Activated T-cell treated with anti-CD3 and anti-CD28 coated beads, Interleukin-2, amount 50 U/mL, for 24 hours (primary cell): ENCODE measurements around the gene ZNF407.

Experiments used
- DNase-seq: peaks from one replicate; pipeline ENCODE4 v3.0.0-alpha.2; 2020
- H3K27ac Mint-ChIP-seq: 2 replicates; pipeline ENCODE4 v1.8.0; 2020; ENCODE audit warnings: mild to moderate bottlenecking, mixed read lengths
- H3K27me3 Mint-ChIP-seq: 2 replicates; pipeline ENCODE4 v1.8.0; 2020; ENCODE audit warnings: mixed read lengths
- H3K36me3 Mint-ChIP-seq: 2 replicates; pipeline ENCODE4 v1.8.0; 2020; ENCODE audit warnings: low read depth, mixed read lengths
- H3K4me1 Mint-ChIP-seq: 2 replicates; pipeline ENCODE4 v1.8.0; 2020; ENCODE audit warnings: low read depth, mixed read lengths
- H3K4me3 Mint-ChIP-seq: 2 replicates; pipeline ENCODE4 v1.8.0; 2020; ENCODE audit warnings: mild to moderate bottlenecking, moderate library complexity, mixed read lengths
- H3K9me3 Mint-ChIP-seq: 2 replicates; pipeline ENCODE4 v1.8.0; 2020; ENCODE audit warnings: mixed read lengths

ZNF407 gene

DNA sequence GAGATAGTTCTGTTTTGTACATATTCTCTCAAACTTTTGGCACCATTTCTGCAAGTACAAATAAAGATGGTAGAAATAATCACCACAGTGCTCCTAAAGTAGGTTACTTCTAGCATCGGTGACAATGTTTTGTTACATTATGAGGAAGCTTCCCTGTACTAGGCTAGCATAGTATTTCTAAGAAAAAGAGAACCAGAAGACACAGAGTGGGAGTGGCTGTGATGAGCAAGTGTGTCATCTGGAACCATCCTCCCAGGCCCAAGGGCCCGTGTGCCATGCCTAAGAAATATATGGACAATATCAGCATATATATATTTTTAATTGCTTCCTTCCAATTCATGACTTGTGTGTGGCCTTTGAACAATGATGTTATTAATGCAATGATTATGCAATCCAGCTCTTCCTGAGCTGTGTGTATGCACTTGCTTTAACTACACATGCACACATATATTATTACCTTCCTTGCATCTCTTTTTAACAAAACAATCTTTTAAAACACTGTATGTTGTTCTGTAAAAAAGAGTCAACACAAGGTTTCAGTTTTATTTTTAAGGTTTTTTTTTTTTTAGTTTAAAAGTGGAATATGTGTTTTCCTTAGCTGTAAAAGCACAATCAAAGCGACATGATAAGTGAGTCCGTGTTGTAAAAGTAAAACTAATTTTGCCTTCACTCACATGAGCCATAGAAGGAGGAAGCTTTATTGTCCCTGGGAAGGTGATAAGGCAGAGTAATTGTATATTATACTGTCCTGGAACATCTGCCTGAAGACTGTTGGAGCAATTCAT, 303.9 kb downstream of the ZNF407 start:
- peaks cover 31% of the 10 kb centered on the region for H3K36me3 Mint-ChIP-seq
- peaks cover 2% of the 10 kb centered on the region for H3K4me1 Mint-ChIP-seq
- no peak overlapping the region for H3K27ac Mint-ChIP-seq
- H3K4me3 Mint-ChIP-seq, result no peak overlapping the region
- H3K27me3 Mint-ChIP-seq, result no peaks in the 10 kb centered on the region
- no peak for DNase-seq
- no peaks in the 10 kb centered on the region for H3K9me3 Mint-ChIP-seq

DNA sequence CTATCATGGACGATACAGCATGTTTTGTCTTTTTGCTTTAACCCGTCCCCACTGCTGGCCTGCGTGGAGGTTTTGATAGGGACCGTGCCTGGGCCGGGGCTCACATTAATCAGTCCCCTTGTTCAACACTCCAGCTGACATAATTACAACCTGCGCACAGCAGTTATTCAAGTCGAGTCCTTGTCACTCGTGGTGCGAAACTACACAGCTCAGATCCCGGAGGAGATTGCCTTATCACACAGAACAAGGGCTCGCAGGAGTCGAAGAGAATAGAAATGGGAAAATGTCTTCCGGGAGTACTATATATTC, 304.4 kb downstream of the ZNF407 start:
- H3K36me3 Mint-ChIP-seq, result peaks cover 31% of the 10 kb centered on the region
- no peak for DNase-seq
- H3K4me3 Mint-ChIP-seq, result no peak overlapping the region
- no peaks in the 10 kb centered on the region for H3K27me3 Mint-ChIP-seq
- H3K4me1 Mint-ChIP-seq, result peaks cover 2% of the 10 kb centered on the region
- H3K9me3 Mint-ChIP-seq, result no peaks in the 10 kb centered on the region
- no peak overlapping the region for H3K27ac Mint-ChIP-seq

DNA sequence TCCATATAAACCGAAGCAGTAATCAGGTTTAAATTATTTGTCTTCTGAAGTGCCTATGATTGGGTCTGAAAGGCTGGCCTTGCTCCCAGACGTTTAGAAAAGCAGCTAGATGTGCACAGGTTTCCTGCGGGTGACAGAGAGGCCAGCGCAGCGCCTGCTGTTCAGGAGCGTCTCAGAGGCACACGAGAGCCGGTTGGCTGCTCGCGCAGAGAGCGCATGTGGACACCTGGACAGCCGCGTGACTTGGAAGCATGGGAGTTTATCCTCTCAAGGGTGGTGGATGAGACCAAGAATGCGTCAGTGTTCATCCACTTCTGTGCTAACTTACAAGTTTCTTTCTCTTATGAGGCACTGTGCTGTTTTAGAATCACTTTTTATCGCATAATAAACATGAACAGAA, 307.6 kb downstream of the ZNF407 start:
- Mint-ChIP-seq H3K4me1 (peaks cover 2% of the 10 kb centered on the region), H3K9me3 (no peaks in the 10 kb centered on the region), H3K27ac (no peak overlapping the region), H3K4me3 (no peak overlapping the region), H3K36me3 (peaks cover 28% of the 10 kb centered on the region), H3K27me3 (no peaks in the 10 kb centered on the region)
- DNase-seq, result no peak

DNA sequence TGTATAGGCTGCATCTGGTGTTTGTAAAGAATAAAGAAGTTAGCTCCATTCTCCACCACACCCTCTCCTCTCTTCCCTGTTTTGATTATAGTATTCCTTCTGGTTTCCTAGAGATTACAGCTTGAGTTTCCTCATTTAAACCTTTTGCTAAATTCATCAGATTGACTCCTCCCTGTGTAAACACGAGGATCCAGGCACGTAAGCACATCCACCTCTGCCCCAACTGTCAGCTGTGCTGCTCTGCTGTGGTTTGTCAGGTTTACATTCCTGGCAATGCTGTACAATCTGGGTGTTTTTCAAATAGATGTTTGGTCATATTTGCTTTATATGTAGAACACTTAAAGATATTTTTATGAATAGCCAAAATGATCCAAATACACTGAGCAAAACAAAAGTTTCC, 308.5 kb downstream of the ZNF407 start:
- no peak overlapping the region for H3K27ac Mint-ChIP-seq
- no peaks in the 10 kb centered on the region for H3K9me3 Mint-ChIP-seq
- no peaks in the 10 kb centered on the region for H3K4me1 Mint-ChIP-seq
- no peaks in the 10 kb centered on the region for H3K27me3 Mint-ChIP-seq
- H3K36me3 Mint-ChIP-seq, result peaks cover 20% of the 10 kb centered on the region
- H3K4me3 Mint-ChIP-seq, result no peak overlapping the region
- DNase-seq, result no peak

DNA sequence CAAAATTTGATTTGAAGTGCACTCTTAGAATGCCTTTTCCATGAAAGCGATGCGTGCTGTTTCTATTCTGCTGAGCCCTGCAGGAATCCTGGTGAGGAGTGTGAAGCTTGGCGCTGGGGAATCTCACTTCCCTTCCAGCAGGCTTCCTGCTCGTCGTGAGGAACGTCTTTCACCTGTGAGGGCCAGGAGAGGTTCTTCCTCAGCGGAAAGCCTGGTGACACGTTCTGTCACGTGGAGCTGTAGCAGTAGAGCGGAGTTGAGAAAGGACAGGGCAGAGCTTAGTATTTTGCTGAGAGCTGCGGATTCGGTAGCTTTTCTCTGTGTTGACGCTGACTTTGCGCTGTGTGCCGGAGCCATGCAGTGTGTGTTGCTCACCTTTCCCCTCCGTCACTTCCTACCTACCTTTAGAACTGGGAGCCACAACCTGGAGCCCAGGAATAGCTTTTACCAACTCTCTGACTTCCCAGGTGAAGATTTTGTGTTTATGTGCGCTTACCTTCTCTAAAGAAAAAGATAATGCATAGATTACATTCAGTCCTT, 316.5 kb downstream of the ZNF407 start:
- Mint-ChIP-seq H3K4me1 (no peaks in the 10 kb centered on the region), H3K27ac (no peak overlapping the region), H3K4me3 (no peak overlapping the region), H3K36me3 (peaks cover 2% of the 10 kb centered on the region), H3K27me3 (no peaks in the 10 kb centered on the region), H3K9me3 (no peaks in the 10 kb centered on the region)
- no peak for DNase-seq

DNA sequence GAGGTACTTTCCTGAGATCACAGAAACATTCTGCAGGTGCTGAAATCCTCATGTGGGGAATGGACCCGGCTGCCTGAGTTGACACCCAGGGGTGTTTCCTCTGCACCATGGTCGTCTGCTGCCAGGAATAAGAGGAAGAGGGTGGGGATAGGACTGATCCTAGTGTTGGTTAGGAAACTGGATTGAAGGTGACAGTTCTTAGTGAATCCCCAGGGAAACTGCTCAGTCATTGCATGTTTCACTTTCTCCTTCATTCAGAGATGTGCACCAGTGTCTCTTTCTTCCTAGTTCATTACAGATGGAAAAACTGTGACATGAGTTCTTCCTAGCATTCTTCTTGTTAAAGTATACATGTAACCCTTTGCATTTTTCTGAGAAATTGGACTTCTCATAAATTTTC, 317.0 kb downstream of the ZNF407 start:
- Mint-ChIP-seq H3K4me3 (no peak overlapping the region), H3K4me1 (no peaks in the 10 kb centered on the region), H3K27me3 (no peaks in the 10 kb centered on the region), H3K36me3 (peaks cover 5% of the 10 kb centered on the region), H3K9me3 (no peaks in the 10 kb centered on the region), H3K27ac (no peak overlapping the region)
- no peak for DNase-seq

DNA sequence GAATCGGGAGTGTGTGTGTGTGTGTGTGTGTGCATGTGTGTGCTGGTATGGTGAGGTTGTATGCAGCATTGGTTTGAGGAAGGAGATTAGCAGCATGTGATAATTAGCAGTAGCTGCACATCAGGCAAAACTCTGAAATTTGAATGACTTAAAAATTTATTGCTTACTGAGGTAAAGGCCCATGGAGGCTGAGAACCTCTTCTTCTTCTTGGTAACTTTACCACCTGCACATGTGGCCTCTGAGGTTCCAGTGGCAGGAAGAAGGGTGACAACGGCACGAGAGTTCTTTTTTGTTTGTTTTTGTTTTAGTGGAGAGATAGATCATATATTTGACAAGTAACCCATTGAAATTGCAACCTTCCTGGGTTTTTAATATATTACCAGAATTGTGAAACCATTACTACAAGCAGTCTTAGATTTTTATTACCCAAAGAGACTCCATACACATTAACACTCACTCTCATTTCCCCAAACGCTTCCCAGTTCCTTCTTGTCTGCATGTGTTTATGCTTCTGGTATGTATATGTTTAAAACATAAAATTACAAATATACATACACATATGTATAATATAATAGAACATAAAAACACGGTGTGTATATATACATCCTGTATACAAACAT, 319.2 kb downstream of the ZNF407 start:
- no peak for DNase-seq
- Mint-ChIP-seq H3K27me3 (no peaks in the 10 kb centered on the region), H3K4me1 (no peaks in the 10 kb centered on the region), H3K9me3 (no peaks in the 10 kb centered on the region), H3K27ac (no peak overlapping the region), H3K36me3 (peaks cover 19% of the 10 kb centered on the region), H3K4me3 (no peak overlapping the region)

DNA sequence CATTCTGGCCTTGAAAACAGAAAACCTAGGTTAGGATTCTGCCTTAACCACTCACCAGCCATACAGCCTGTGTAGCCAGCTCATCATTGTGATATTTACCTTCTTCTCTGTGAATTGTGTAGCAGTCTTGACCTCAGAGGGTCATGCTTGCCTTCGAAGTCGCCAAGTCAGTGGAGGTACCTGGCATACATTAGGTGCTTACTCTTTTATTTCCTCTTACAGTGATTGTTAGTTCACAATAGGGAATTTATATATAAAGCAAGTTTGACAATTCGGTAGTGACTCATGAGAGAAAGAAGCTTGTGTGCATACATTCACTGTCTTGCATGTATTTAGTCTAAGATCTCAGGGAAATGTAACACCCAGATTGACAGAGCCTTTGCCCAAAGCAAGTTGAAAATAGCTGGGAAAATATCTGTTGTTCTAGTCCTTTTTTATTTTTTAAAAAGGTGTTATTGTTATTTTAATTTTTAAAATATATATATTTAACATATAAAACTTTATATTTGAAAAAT, 320.7 kb downstream of the ZNF407 start:
- H3K4me1 Mint-ChIP-seq, result no peaks in the 10 kb centered on the region
- no peak overlapping the region for H3K27ac Mint-ChIP-seq
- no peaks in the 10 kb centered on the region for H3K9me3 Mint-ChIP-seq
- H3K27me3 Mint-ChIP-seq, result no peaks in the 10 kb centered on the region
- peaks cover 25% of the 10 kb centered on the region for H3K36me3 Mint-ChIP-seq
- DNase-seq, result no peak
- no peak overlapping the region for H3K4me3 Mint-ChIP-seq

DNA sequence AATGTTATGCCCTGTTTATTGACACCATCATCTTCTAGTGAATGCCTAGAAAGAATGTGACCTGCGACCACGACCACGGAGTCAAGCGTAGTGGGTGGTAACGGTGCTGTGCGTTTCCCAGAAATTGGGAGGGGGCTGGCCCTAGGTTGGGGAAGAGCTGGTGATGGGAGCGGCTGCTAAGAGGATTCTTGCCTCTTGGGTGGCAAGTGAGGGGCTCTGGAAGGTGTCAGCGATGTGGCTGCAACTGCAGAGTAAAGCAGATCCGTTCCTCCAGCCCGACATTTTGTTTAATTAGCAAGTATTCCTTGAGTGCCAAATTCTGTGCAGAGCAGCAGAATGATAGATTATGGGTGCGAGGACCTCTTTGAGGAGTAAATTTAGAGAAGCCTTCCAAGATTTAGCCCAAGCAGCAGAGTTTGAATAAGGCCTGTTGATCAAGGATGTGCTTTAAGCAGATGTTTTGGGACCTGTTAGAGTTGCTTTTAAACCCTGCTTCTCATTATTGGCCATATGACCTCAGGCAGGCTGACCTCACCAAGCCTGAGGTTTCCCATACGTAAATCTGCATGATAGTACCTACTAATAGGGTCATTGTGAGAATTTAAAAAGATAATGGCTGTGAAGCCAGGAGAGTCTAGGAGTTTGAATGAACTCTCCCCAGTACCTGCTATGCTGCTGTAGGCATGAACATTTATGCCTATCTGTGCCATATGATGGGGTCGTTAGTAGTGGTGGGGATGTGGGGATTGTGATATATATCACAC, 323.6 kb downstream of the ZNF407 start:
- Mint-ChIP-seq H3K27ac (no peak overlapping the region), H3K4me3 (no peak overlapping the region), H3K4me1 (no peaks in the 10 kb centered on the region), H3K36me3 (peaks cover 30% of the 10 kb centered on the region), H3K27me3 (no peaks in the 10 kb centered on the region), H3K9me3 (no peaks in the 10 kb centered on the region)
- no peak for DNase-seq

DNA sequence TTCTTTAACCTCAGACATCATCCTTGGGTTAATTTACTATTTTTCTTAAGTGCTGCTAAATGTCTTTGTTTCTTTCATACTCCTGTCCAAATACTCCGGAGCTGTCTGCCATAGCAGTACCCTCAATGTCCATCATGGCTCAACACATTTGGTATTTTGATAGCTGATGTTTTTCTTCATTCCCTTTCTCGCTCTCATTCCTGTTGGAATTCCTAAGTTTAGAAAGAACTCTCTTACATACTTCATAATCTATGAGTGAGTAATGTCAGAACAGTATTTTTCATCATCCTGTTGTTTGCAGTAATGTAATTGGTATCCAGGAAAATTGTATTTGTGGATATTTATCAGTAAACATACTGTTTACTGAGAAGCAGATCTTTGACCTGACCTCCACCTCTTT, 328.4 kb downstream of the ZNF407 start:
- H3K9me3 Mint-ChIP-seq, result no peaks in the 10 kb centered on the region
- H3K36me3 Mint-ChIP-seq, result peaks cover 31% of the 10 kb centered on the region
- no peaks in the 10 kb centered on the region for H3K27me3 Mint-ChIP-seq

DNA sequence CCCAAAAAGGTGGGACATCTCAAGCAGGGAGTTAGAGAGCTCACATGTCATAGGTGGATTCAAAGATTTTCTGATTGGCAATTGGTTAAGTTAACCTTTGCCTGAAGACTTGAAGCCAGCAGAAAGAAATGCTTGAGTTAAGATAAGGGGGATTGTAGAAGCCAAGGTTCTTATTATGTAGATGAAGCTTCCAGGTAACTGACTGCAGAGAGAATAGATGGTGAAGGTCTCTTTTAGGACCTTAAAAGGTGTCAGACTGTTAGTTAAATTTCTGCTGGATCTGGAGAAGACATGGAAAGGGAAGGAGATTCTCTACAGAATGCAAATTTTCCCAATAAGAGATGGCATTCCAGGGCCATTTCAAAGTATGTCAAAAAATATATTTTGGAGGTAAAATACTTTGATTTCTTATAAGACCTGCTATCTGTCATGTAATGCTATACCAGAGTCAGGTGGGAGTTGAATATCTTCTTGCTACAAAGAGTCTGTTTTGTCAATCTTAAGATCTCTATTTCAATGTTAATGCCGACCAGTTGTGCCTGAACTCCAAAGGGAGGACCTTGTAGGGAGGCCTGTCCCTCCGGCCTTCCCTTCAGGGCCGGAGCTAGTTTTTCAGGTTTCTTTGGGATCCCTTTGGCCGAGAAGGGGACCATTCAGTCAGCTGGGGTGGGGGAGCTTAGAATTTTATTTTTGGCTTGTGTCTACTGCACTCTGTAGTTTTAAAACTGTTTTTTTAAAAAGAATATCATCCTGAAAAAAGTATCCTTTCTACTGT, 330.7 kb downstream of the ZNF407 start:
- no peak for DNase-seq
- H3K27me3 Mint-ChIP-seq, result no peaks in the 10 kb centered on the region
- H3K4me1 Mint-ChIP-seq, result no peaks in the 10 kb centered on the region
- H3K9me3 Mint-ChIP-seq, result no peaks in the 10 kb centered on the region
- H3K36me3 Mint-ChIP-seq, result peaks cover 27% of the 10 kb centered on the region
- no peak overlapping the region for H3K4me3 Mint-ChIP-seq
- H3K27ac Mint-ChIP-seq, result no peak overlapping the region

More for the DNA sequence above, 328.4 kb downstream of the ZNF407 start:
- Mint-ChIP-seq H3K4me1 (no peaks in the 10 kb centered on the region), H3K27ac (no peak overlapping the region), H3K4me3 (no peak overlapping the region)
- no peak for DNase-seq

DNA sequence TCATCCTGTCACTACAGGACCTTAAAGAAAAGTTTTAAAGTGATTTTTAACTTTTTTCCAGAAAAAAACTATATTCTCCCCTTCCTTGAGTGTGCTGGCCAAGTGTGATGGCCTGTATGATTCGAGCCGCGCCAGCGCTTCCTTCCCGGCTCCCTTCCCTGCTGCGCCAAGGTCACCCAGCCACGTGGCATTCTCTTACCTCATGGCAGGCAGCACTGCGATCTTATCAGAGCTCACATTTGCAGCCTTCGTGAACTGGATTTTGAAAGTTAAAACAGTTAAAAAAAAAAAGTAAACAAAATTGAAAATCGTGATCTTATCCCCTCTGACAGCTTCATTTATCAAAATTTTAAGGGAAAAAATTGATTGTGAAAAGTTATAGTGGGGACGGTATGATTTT, 331.4 kb downstream of the ZNF407 start:
- no peak overlapping the region for H3K4me3 Mint-ChIP-seq
- peaks cover 30% of the 10 kb centered on the region for H3K36me3 Mint-ChIP-seq
- H3K27me3 Mint-ChIP-seq, result no peaks in the 10 kb centered on the region
- DNase-seq, result no peak
- no peak overlapping the region for H3K27ac Mint-ChIP-seq
- H3K9me3 Mint-ChIP-seq, result no peaks in the 10 kb centered on the region
- H3K4me1 Mint-ChIP-seq, result no peaks in the 10 kb centered on the region

DNA sequence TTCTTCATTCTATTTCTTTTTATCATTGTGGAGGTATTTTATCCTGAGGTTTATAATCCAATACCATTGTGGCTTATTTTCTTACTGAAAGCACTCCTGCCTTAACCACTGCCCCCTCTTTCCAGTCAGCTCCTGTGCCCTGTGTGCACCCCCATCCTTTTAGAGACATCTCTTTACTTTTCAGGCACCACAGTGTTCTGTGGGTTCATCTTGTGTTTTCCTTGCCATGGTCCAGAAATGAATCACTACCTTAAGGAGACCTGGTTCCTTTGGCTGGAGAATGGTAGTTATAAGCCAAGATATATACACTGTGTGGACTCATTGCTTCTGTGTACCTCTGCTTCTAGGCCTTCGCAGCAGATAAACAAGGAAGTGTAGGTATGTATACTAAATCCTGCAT, 332.9 kb downstream of the ZNF407 start:
- H3K27ac Mint-ChIP-seq, result no peak overlapping the region
- H3K36me3 Mint-ChIP-seq, result peaks cover 30% of the 10 kb centered on the region
- no peaks in the 10 kb centered on the region for H3K9me3 Mint-ChIP-seq
- H3K27me3 Mint-ChIP-seq, result no peaks in the 10 kb centered on the region
- no peak overlapping the region for H3K4me3 Mint-ChIP-seq
- no peak for DNase-seq
- H3K4me1 Mint-ChIP-seq, result no peaks in the 10 kb centered on the region

DNA sequence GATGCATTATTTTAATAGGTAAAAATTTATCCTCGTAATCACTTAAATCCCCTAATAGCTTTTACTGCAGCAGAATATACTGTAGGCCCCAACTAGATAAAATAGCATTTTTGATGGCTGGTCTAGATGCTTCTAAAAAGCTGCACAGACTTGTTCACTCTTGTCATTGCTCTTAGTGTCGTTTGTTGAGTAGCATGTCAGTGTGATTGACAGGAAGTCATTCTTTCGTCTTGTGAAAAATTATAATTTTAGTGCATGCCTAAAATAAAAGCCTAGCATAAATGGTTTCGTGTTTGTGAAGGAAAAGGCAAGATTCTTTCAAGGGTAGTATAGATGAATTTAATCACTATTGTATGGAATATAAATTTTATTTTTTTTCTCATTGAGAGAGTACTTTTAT, 336.3 kb downstream of the ZNF407 start:
- no peak overlapping the region for H3K27ac Mint-ChIP-seq
- H3K4me1 Mint-ChIP-seq, result no peaks in the 10 kb centered on the region
- H3K36me3 Mint-ChIP-seq, result peaks cover 22% of the 10 kb centered on the region
- no peak overlapping the region for H3K4me3 Mint-ChIP-seq
- no peaks in the 10 kb centered on the region for H3K9me3 Mint-ChIP-seq
- DNase-seq, result no peak
- H3K27me3 Mint-ChIP-seq, result no peaks in the 10 kb centered on the region
